ENCODE data around the gene CCNG2.
A peak's percentile ranks its signal among the peaks of the same experiment; 100 is the strongest.

The CCNG2 gene

GRCh38 chr4:77147079-77147782 is 9.8 kb upstream of the CCNG2 start:
- DNase-seq: no peak

- DNase-seq: no peak
Observed at GRCh38 chr4:77148078-77148477, 8.9 kb upstream of the CCNG2 start.

- DNase-seq: no peak
Observed at GRCh38 chr4:77149789-77150188, 7.2 kb upstream of the CCNG2 start.

GRCh38 chr4:77151241-77151640 is 5.8 kb upstream of the CCNG2 start:
- peak; percentile 8 for DNase-seq

- DNase-seq: no peak
Observed at GRCh38 chr4:77152421-77152820, 4.6 kb upstream of the CCNG2 start.

- DNase-seq: no peak
Observed at GRCh38 chr4:77153006-77153405, 4.0 kb upstream of the CCNG2 start.

- no peak for DNase-seq
Observed at GRCh38 chr4:77154065-77154464, 2.9 kb upstream of the CCNG2 start.

GRCh38 chr4:77154761-77155499 is 2.1 kb upstream of the CCNG2 start:
- DNase-seq: no peak

- DNase-seq: no peak
Observed at GRCh38 chr4:77155631-77156452, 1.2 kb upstream of the CCNG2 start.

- peak; percentile 96 for DNase-seq
Observed at GRCh38 chr4:77156533-77156911, 485 bp upstream of the CCNG2 start.

- DNase-seq: peak; percentile 67
Observed at GRCh38 chr4:77157859-77158486, 966 bp downstream of the CCNG2 start.

GRCh38 chr4:77158487-77158861 is 1.5 kb downstream of the CCNG2 start:
- peak; percentile 3 for DNase-seq

GRCh38 chr4:77159806-77160205 is 2.8 kb downstream of the CCNG2 start:
- DNase-seq: no peak

GRCh38 chr4:77163641-77164040 is 6.6 kb downstream of the CCNG2 start:
- DNase-seq: no peak

- DNase-seq: no peak
Observed at GRCh38 chr4:77167173-77167572, 10.2 kb downstream of the CCNG2 start.

GRCh38 chr4:77167866-77168265 is 10.9 kb downstream of the CCNG2 start:
- DNase-seq: no peak

GRCh38 chr4:77169481-77169880 is 12.5 kb downstream of the CCNG2 start:
- no peak for DNase-seq

GRCh38 chr4:77170926-77171325 is 13.9 kb downstream of the CCNG2 start:
- no peak for DNase-seq

GRCh38 chr4:77172336-77172735 is 15.3 kb downstream of the CCNG2 start:
- no peak for DNase-seq

- DNase-seq: no peak
Observed at GRCh38 chr4:77174426-77174825, 17.4 kb downstream of the CCNG2 start.

GRCh38 chr4:77175201-77175611 is 18.2 kb downstream of the CCNG2 start:
- DNase-seq: no peak

GRCh38 chr4:77176640-77177039 is 19.6 kb downstream of the CCNG2 start:
- DNase-seq: no peak

- DNase-seq: no peak
Observed at GRCh38 chr4:77177199-77177598, 20.2 kb downstream of the CCNG2 start.
